HG03064 (cell line): ENCODE measurements around the gene TPPP.

ENCODE experiments used
- ATAC-seq: cut with Tn5 transposase; IDR thresholded peaks from one replicate; pipeline ENCODE4 v1.9.1; 2021; ENCODE audit warnings: low read depth; ENCODE audit not compliant: unreplicated experiment

Gene TPPP

DNA sequence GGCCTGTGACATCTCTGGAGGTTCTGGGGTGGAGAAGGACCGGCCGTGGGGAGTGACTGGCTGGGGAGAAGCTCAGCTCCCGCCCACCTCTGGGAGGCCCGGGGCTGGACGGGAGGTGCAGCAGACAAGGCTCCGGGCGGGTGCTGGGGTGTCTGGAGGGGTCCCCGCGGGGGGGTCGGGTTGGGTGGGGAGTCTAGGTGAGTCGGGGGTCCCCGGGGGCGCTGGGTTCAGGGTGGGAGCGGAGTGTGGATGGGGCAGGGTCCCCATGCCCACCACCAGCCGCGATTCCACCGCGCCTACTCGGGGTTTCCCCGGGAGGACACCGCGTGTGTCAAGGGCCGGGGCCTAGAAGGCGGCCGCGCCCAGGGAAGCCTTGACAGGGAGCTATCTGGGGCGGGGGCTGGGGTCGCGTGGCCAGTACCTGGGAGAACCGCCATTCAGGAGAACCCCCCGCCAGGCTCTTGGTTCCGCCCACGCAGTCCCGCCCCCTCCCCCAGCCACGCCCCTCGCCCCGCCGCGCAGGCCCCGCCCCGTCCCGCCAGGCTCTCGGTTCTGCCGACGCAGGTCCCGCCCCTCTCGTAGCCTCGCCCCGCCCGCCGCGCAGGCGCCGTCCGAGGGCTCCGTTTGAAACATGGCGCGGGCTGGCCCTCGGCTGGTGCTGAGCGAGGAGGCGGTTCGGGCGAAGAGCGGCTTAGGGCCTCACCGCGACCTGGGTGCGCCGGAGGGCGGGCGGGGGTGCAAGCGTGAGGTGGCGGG lies 81.2 kb downstream of the TPPP start, which contains the start of gene CEP72:
CEP72 (plus strand) TSS at position 610 of the 756 bp plus-strand sequence; CDS start at position 632, 22 bp downstream.
- ATAC-seq: peak; percentile 60

DNA sequence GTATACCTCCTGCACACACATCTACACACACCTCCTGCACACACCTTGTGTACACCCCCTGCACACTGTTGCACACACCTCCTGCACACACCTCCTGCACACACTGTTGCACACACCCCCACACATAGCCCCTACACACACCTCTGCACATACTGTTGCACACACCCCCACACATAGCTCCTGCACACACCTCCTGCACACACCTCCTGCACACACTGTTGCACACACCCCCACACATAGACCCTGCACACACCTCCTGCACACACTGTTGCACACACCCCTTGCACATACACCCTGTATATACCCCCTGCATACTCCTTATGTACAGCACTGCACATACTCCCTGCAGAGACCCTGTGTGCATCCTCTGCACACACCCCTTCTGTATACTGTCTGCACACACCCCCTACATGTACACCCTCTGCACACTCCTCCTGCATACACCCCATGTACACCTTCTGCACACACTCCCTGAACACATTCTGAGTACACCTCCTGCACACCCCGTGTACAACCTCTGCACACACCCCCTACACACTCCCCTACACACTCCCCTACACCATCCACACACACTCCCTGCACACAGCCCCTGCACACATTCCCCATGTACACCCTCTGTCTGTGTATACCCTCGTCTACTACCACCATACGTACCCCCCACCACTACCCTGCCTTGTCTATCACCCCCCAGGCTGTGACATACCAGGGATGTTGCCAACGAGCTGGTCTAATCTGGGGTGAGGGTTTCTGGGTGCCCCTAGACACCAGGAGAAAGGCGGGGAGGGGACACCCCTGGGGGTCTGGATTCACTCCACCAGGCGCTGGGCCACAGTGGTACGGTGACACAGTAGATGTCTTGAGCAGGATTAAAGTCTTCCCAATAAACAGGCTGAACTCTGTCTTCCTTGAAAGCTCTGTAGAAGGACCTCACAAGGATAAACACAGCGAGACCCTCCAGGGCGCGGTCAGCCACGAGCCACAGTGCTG lies 82.1 kb downstream of the TPPP start:
- no peak for ATAC-seq

DNA sequence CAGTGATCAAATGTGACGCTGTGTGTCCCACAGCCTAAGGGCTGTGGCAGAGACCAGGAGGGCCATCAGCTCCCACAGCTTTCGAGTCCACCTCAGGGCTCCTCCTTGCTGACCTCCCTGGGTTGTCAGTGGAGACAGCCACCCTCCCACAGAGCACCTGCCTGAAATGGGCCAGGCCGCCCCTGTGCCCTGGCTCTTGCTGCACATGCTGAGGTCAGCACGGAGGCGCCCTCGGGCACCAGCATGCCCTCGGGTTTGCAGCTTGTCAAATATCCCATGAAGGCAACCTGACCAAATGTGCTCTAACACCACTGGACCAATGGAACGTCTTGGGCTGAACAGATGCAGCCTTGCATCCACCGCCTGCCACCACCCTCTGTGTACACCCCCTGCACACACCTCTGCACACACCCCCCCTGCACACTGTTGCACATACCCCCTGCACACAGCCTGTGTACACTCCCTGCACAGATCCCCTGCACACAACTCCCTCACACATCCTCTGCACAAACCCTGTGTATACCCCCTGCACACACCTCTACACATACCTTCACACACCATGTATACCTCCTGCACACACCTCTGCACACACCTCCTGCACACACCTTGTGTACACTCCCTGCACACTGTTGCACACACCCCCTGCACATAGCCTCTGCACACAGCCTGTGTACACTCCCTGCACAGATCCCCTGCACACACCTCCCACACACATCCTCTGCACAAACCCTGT lies 83.0 kb downstream of the TPPP start:
- ATAC-seq: no peak
